GM15510 (cell line): Measurements from ENCODE around the gene HEBP2.

Source experiments
- POLR2A ChIP-seq: IDR thresholded peaks from 3 replicates; pipeline ENCODE4 v1.6.1; 2011; ENCODE audit warnings: borderline replicate concordance; ENCODE audit not compliant: insufficient read length; ENCODE audit errors: extremely low read depth

Gene HEBP2

DNA sequence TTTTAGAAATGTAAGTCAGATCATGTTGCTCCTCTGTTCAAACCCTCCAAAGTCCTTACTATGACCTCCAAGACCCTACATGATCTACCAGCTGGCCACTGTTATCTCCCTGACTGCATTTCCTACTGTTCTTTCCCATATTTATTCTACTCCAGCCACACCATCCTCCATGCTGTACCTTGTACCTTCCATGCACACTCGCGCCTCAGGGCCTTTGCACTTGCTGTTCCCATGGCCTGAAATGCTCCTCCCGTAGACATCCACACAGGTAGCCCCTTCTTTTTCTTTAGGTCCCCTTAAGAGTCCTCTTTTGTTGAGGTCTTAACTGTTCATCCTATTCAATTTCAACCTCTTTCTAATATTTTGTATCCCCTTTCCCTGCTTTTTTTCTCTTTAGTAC is 47.0 kb downstream of the HEBP2 start:
- TF ChIP-seq POLR2A, result no peak

GRCh38 chr6:138454981-138455706 is 51.1 kb downstream of the HEBP2 start:
- TF ChIP-seq POLR2A, result no peak

- no peak for TF ChIP-seq POLR2A
Measured at GRCh38 chr6:138455746-138456400, 51.9 kb downstream of the HEBP2 start.

- TF ChIP-seq POLR2A, result no peak
Measured at GRCh38 chr6:138456401-138456790, 52.4 kb downstream of the HEBP2 start.

DNA sequence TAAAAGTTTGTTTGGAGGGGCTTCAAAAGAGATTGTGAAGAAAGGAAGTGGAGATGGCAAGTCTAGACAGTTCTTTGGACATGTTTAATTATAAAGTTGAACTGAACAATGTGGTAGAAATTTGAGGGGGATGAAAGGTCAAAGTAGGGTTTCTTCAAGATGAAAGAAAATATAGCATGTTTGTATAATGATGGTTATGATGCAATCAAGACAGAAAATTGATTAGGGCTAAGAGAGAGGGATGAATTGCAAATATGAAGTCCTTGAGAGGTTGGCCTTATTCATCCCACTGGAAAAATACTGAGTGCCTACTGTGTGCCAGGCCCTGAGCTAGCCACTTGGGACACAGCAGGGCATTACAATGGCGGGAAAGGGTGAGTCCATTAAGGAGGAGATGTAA is 57.6 kb downstream of the HEBP2 start:
- no peak for TF ChIP-seq POLR2A

- no peak for TF ChIP-seq POLR2A
Measured at GRCh38 chr6:138464085-138464484, 60.1 kb downstream of the HEBP2 start.

GRCh38 chr6:138465007-138465645 is 61.1 kb downstream of the HEBP2 start:
- no peak for TF ChIP-seq POLR2A

DNA sequence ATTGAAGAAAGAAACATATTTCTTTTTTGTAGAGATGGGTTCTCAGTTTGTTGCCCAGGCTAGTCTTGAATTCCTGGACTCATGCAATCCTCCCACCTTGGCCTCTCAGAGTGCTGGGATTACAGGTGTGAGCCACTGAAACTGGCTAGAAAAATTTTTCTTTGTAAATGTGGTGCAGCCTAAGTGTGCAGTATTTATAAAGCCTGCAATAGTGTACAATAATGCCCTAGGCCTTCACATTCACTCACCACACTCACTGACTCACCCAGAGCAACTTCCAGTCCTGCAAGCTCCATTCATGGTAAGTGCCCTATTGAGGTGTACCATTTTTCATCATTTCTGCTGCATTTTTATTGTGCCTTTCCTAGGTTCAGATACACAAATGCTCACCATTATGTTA is 63.9 kb downstream of the HEBP2 start:
- TF ChIP-seq POLR2A, result no peak

DNA sequence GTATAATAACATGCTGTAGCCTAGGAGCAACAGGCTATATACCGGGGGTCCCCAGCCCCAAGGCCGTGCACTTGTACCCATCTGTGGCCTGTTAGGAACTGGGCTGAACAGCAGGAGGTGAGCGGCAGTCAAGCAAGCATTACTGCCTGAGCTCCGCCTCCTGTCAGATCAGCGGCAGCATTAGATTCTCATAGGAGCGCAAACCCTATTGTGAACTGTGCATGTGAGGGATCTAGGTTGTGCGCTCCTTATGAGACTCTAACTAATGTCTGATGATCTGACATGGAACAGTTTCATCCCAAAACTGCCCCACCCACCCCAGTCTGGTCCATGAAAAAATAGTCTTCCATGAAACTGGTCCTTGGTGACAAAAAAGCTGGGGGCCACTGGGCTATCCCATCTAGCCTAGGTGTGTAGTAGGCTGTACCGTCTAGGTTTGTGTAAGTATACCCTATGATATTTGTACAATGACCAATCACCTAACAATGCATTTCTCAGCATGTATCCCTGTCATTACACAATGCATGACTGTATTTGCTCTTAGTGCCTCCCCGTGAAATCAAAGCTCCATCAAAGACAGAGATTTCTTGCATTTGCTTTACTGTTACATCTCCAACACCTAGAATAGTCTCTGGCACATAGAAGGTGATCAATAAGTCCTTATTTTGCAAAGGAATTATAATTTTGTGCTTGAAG is 64.4 kb downstream of the HEBP2 start:
- TF ChIP-seq POLR2A, result no peak
